Measurements from ENCODE around the gene CASKIN1.
"Not testable (repeated sequence)": the region's sequence is repeated elsewhere in the genome, so short reads cannot be mapped to it uniquely, and the experiment has no call there.

The CASKIN1 gene
- total RNA-seq: 0.15 to 0.52 reads per million in 2 donors

GRCh38 chr16:2196162-2196980, at the start of gene CASKIN1:
CASKIN1 (minus strand) TSS chr16:2196605; CDS start chr16:2196432, 173 bp downstream.
- no peak for DNase-seq

DNA sequence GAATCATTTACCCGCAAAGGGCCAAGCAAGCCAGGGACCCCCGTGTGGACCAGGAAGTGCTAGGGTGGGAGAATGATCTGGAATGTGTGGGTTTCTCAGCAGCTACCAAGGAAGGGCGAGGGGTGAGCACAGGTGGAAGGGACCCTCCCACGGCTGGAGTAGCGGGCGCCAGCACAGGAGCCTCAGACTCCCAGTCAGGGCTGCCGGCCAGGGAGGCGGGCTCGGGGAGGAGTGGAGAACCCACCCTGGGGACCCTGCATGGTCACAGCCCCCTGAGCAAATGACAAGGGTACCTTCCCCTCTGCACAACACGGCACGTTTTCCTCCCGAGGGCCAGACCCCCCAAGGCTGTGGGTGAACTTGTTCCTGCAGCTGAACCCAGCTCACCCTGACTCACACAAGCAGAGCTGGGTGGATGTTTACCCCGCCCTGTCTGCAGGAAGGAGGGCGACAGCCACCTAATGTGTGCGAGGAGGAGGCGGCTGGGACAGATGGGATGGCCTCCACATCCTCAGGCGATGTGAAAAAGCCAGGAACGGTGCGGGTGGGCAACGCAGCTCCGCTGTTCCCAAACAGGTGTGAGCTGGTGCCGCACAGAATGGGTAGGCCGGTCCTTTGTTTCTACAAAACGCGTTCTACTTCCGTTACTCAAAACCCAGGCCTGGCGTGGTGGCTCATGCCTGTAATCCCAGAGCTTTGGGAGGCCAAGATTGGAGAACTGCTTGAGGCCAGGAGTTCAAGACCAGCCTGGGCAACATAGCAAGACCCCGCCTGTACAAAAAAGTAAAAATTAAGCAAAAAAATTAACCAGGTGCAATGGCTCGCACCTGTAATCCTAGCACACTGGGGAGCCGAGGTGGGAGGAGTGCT, 48.8 kb upstream of the CASKIN1 start:
- no peak for DNase-seq

- DNase-seq: no peak
Measured at GRCh38 chr16:2244301-2244700, 47.9 kb upstream of the CASKIN1 start.

GRCh38 chr16:2243781-2244180, 47.4 kb upstream of the CASKIN1 start:
- no peak for DNase-seq

GRCh38 chr16:2243031-2243528, 46.7 kb upstream of the CASKIN1 start:
- DNase-seq: no peak

- no peak for DNase-seq
Measured at GRCh38 chr16:2242598-2242997, 46.2 kb upstream of the CASKIN1 start.

DNA sequence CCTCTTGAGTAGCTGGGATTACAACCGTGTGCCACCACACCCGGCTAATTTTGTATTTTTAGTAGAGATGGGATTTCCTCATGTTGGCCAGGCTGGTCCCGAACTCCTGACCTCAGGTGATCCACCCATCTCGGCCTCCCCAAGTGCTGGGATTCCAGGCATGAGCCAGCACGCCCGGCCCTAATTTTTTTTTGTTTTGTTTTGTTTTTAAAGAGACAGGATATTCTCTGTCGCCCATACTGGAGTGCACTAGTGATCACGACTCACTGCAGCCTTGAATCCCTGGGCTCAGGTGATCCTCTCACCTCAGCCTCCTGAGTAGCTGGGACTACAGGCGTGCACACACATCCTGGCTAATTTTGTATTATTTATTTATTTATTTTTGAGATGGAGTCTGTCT, 43.9 kb upstream of the CASKIN1 start:
- not testable (repeated sequence) for DNase-seq

- no peak for DNase-seq
Measured at GRCh38 chr16:2238838-2239675, 42.7 kb upstream of the CASKIN1 start.

DNA sequence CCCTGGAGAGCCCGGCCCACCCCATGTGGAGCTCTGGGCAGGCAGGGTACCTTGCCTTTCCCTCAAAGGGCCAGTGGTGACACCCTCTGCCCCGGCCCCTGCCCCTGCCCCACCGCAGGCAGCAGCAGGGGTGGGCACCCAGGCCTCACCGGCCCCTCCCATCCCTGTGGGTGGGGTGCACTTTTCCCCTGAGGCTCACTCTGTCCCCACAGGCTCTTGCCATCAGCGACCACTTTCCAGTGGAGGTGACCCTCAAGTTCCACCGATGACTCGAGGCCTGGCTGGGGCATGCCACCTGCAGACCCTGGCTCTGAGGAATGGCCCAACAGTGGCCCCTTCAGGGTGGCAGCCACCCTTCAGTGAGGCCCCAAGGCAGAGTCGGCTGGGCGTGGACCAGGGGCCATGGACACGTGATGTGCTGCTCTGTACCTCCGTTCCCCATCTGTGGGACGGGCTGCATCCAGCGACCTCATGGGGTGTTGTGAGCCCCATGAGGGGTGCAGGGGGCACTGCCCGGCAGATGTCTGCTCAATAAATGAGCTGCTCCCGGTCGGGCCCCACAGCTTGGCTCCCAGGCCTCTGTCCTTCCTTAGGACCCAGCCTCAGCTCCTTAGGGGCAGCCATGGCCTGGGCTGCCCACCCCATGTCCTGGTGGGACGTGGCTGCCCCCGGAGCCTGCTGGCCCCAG, 41.9 kb upstream of the CASKIN1 start:
- no peak for DNase-seq

DNA sequence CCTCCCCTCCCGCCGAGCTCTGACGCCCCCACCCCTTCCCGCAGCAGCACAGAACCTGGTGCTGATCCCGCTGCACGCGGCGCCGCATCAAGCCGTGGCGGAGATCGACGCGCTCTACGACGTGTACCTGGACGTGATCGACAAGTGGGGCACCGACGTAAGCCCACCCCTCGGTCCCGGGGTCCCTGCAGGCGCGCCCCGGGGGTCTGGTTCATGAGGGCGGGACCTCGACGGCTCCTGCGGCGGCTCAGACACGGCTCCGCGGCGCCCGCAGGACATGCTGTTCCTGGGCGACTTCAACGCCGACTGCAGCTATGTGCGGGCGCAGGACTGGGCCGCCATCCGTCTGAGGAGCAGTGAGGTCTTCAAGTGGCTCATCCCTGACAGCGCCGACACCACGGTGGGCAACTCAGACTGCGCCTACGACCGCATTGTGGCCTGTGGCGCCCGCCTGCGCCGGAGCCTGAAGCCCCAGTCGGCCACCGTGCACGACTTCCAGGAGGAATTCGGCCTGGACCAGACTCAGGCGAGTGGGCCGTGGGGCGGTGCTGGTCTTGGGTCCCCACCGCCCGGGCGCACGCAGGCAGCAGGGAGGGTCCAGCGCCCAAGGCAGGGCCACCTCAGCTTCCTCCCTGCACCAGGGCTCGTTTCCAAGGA, 41.2 kb upstream of the CASKIN1 start:
- no peak for DNase-seq

DNA sequence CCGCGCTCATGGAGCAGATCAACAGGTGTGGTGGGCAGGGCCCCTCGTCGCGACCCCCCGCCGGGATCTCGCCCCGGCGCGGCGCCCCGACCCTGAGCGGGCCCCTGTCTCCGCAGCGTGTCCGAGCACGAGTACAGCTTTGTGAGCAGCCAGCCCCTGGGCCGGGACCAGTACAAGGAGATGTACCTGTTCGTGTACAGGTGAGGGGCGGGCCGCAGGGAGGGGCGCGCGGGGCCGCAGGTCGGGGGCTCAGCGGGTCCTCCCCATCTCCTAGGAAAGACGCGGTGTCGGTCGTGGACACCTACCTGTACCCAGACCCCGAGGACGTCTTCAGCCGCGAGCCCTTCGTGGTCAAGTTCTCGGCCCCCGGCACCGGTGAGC, 40.7 kb upstream of the CASKIN1 start:
- DNase-seq: no peak

DNA sequence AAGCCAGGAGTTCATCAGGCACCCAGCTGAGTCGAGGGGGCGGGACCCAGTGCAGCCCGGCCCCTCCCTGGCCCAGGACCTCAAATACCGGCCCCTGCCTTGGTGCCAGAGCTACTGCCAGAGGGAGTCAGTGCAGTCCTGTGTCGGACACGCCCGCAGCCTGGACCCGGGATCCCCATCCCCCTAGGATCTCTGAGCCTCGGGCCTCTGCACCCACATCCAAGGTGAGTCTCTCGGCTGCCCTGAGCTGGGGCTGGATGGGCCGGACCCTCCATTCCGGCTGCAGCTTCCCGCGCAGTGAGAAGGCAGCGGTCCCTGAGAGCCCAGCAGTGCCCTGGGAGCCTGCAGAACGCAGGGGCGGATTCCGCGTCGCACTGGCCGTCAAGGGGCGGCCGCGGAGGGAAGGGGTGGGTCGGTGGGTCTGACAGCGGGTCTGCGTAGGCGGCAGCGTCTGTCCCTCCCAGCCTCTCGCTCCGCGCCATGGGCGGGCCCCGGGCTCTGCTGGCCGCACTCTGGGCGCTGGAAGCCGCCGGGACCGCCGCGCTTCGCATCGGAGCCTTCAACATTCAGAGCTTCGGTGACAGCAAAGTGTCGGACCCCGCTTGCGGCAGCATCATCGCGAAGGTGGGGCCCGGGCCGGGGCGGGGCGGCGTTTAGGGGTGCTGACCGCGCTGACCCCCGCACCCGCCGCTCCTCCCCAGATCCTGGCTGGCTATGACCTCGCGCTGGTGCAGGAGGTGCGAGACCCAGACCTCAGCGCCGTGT, 40.1 kb upstream of the CASKIN1 start, which contains the start of gene DNASE1L2:
Gene DNASE1L2, plus strand, starts transcription at position 108 of the 765 bp plus-strand sequence. Its CDS starts 373 bp downstream, at position 481.
- DNase-seq: no peak

DNA sequence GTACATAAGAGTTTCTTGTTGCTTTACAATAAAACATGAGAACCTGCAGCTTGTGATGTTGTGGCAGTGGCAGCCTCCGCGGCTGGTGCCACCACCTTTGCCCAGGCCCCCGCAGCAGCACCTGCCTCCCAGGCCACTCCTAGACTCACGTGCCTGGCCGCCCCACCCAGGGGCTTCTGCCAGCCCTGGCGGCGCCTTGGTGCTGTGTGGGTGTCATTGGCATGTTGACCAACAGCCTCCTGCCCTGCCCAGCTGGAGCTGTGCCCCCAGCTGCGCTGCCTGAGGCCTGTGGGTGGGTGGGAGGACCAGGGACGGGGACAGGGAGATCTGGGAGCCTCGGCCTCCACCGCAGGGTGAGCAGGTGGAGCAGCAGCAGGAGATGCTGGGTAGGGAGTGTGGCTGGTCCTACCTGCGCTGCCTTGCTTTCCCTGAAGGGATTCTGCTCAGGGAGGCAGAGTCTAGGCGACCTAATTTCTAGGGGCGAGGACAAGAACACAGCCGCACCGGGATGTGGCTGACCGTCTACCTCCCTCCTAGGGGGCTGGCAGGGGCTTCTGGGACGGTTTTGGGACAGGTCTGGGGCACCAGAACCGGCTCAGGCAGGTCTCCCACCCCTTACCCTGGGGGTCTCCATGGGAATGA, 39.4 kb upstream of the CASKIN1 start:
- DNase-seq: no peak

DNA sequence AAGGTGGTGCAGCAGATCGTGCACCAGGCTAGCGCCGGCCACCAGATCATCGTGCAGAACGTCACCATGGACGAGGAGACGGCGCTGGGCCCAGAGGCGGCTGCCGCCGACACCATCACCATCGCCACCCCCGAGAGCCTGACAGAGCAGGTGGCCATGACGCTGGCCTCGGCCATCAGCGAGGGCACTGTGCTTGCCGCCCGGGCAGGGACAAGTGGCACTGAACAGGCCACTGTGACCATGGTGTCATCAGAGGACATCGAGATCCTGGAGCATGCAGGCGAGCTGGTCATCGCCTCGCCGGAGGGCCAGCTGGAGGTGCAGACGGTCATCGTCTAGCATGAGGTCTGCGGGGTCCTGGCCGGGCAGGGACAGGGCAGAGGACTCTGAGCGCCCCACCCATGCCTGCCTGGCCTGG, 38.8 kb upstream of the CASKIN1 start:
- no peak for DNase-seq

DNA sequence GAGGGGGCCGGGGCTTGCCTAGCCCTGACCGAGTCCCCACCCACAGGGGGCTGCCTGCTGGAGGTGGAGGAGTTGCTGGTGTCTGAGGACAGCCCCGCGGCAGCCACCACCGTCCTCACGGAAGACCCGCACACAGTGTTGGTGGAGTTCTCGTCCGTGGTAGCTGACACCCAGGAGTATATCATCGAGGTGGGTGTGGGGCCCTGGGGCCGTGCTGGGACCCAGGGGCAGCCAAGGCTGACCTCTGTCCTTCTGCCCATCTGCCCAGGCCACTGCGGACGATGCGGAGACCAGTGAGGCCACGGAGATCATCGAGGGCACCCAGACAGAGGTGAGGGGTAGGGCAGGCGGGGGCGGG, 38.4 kb upstream of the CASKIN1 start:
- no peak for DNase-seq

DNA sequence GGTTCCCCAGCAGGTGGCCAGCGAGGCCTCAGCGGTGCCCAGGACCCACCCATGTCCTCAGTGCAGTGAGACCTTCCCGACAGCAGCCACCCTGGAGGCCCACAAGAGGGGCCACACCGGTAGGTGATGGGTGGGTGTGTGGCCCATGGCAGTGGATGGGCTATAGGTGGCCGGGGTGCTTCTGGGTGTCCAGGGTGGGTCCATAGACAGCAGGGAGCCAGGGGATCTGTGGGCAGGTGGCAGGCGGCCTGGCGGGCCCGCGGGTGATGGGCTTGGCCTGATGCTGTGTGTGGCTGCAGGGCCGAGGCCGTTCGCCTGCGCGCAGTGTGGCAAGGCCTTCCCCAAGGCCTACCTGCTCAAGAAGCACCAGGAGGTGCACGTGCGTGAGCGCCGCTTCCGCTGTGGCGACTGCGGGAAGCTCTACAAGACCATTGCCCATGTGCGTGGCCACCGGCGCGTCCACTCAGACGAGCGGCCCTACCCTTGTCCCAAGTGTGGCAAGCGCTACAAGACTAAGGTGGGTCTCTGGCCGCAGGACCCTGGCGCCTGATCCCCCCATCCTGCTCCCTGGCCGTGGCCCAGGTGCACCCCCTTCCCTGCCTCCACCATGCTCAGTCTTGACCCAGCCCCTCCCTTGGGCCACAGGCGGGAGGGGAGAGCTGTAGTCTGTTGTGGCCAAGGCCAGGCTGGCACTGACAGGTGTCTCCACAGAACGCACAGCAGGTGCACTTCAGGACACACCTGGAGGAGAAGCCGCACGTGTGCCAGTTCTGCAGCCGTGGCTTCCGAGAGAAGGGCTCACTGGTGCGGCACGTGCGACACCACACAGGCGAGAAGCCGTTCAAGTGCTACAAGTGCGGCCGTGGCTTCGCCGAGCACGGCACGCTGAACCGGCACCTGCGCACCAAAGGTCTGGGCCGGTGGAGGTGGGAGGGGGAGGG, 37.7 kb upstream of the CASKIN1 start:
- DNase-seq: no peak

DNA sequence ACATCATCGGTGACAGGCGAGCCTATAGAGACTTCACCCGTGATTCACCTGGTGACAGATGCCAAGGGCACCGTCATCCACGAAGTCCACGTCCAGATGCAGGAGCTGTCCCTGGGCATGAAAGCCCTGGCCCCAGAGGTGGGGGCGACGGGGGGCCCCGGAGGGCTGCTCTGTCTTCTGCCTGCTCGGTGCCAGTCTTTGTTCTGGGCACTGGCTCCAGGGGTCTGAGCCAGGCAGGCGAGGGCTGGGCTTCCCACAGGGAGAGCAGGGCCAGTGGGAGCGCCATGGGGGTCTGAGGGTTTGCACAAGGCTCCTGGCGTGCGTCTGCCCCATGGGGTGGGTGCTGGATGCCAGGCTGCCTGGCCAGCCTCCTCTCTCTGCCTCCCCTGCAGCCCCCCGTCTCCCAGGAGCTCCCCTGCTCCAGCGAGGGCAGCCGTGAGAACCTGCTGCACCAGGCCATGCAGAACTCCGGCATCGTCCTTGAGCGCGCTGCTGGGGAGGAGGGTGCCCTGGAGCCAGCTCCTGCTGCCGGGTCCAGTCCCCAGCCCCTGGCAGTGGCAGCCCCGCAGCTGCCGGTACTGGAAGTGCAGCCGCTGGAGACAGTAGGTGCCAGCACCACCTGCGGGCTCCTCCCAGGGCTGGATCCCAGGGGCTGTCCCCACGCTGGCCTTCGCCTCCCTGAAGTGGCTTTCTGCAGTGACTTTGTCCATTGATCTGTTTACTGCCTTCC, 36.8 kb upstream of the CASKIN1 start:
- DNase-seq: no peak
